ENCODE measurements around the gene PLXNA1. TPM values are rescaled to one million over a fixed set of nuclear protein-coding genes. Genes with fewer than 3 reads are reported as not detected.

The PLXNA1 gene
- total RNA-seq, 1 donor from 2014 or later = 55.2 TPM

GRCh38 chr3:126990024-126990700 lies 7.2 kb downstream of the PLXNA1 start:
- peaks cover 9% of the 10 kb centered on the region for H3K4me1 Mint-ChIP-seq
- intact Hi-C loops (cut with micrococcal nuclease) = no loop called here
- TF ChIP-seq CTCF (IDR thresholded peaks at IDR 0.05) = no peak
- H3K27me3 Mint-ChIP-seq = no peaks in the 10 kb centered on the region
- POLR2A ChIA-PET = no interaction called here
- DNase-seq (no peak), ATAC-seq (ENCODE audit: low read depth) (no peak)
- H3K36me3 Mint-ChIP-seq (ENCODE audit: low read depth) = peaks cover 16% of the 10 kb centered on the region
- no peak overlapping the region for H3K27ac Mint-ChIP-seq
- CTCF ChIA-PET = no interaction called here
- no peak overlapping the region for H3K4me3 Mint-ChIP-seq
- H3K9me3 Mint-ChIP-seq = no peaks in the 10 kb centered on the region

GRCh38 chr3:126990890-126991289 lies 8.0 kb downstream of the PLXNA1 start:
- no peak overlapping the region for H3K4me3 Mint-ChIP-seq
- no peak for ATAC-seq (ENCODE audit: low read depth)

GRCh38 chr3:126991366-126992200 lies 8.7 kb downstream of the PLXNA1 start:
- no peaks in the 10 kb centered on the region for H3K27me3 Mint-ChIP-seq
- CTCF ChIA-PET = no interaction called here
- no peak for TF ChIP-seq CTCF (IDR thresholded peaks at IDR 0.05)

More at GRCh38 chr3:126990890-126991289, 8.0 kb downstream of the PLXNA1 start:
- Mint-ChIP-seq H3K36me3 (ENCODE audit: low read depth) (peaks cover 16% of the 10 kb centered on the region), H3K9me3 (no peaks in the 10 kb centered on the region), H3K4me1 (peaks cover 9% of the 10 kb centered on the region), H3K27ac (no peak overlapping the region), H3K27me3 (no peaks in the 10 kb centered on the region)
- ChIA-PET POLR2A (no interaction called here), CTCF (no interaction called here)
- DNase-seq = no peak
- TF ChIP-seq CTCF (IDR thresholded peaks at IDR 0.05) = no peak
- intact Hi-C loops (cut with micrococcal nuclease) = no loop called here

GRCh38 chr3:126992216-126992615 lies 9.3 kb downstream of the PLXNA1 start:
- H3K4me3 Mint-ChIP-seq = no peak overlapping the region
- ChIA-PET CTCF (no interaction called here), POLR2A (no interaction called here)
- H3K4me1 Mint-ChIP-seq = peaks cover 9% of the 10 kb centered on the region
- ATAC-seq (ENCODE audit: low read depth) = no peak
- intact Hi-C loops (cut with micrococcal nuclease) = no loop called here
- TF ChIP-seq CTCF (IDR thresholded peaks at IDR 0.05) = no peak
- no peak for DNase-seq
- no peaks in the 10 kb centered on the region for H3K9me3 Mint-ChIP-seq
- no peak overlapping the region for H3K27ac Mint-ChIP-seq
- H3K36me3 Mint-ChIP-seq (ENCODE audit: low read depth) = peaks cover 16% of the 10 kb centered on the region
- H3K27me3 Mint-ChIP-seq = no peaks in the 10 kb centered on the region

More at GRCh38 chr3:126991366-126992200, 8.7 kb downstream of the PLXNA1 start:
- intact Hi-C loops (cut with micrococcal nuclease) = no loop called here
- POLR2A ChIA-PET = no interaction called here
- Mint-ChIP-seq H3K36me3 (ENCODE audit: low read depth) (peaks cover 16% of the 10 kb centered on the region), H3K9me3 (no peaks in the 10 kb centered on the region), H3K4me3 (no peak overlapping the region), H3K27ac (no peak overlapping the region), H3K4me1 (peaks cover 9% of the 10 kb centered on the region)
- DNase-seq (no peak), ATAC-seq (ENCODE audit: low read depth) (no peak)

- H3K4me3 Mint-ChIP-seq = no peak overlapping the region
- no peaks in the 10 kb centered on the region for H3K9me3 Mint-ChIP-seq
- no peak for ATAC-seq (ENCODE audit: low read depth)
- peaks cover 9% of the 10 kb centered on the region for H3K4me1 Mint-ChIP-seq
- ChIA-PET CTCF (no interaction called here), POLR2A (no interaction called here)
- no peak for DNase-seq
- H3K36me3 Mint-ChIP-seq (ENCODE audit: low read depth) = peaks cover 16% of the 10 kb centered on the region
- intact Hi-C loops (cut with micrococcal nuclease) = no loop called here
- H3K27me3 Mint-ChIP-seq = no peaks in the 10 kb centered on the region
- H3K27ac Mint-ChIP-seq = no peak overlapping the region
- no peak for TF ChIP-seq CTCF (IDR thresholded peaks at IDR 0.05)
Observed at GRCh38 chr3:126992776-126993175, 9.9 kb downstream of the PLXNA1 start.
